ENCODE measurements around the gene TRA2B. TPM values are rescaled to one million over a fixed set of nuclear protein-coding genes. Genes with fewer than 3 reads are reported as not detected.

TRA2B gene
- total RNA-seq, 4 donors from 2014 or later, result 118 to 237 (median 126) TPM

- no peak for TF ChIP-seq CTCF (IDR thresholded peaks at IDR 0.05; ENCODE audit: low read depth)
Observed at GRCh38 chr3:185950728-185951127, 12.9 kb upstream of the TRA2B start.

- no peak for TF ChIP-seq CTCF (IDR thresholded peaks at IDR 0.05; ENCODE audit: low read depth)
Observed at GRCh38 chr3:185949515-185949914, 11.7 kb upstream of the TRA2B start.

- no peak for TF ChIP-seq CTCF (IDR thresholded peaks at IDR 0.05; ENCODE audit: low read depth)
Observed at GRCh38 chr3:185948292-185948691, 10.5 kb upstream of the TRA2B start.

DNA sequence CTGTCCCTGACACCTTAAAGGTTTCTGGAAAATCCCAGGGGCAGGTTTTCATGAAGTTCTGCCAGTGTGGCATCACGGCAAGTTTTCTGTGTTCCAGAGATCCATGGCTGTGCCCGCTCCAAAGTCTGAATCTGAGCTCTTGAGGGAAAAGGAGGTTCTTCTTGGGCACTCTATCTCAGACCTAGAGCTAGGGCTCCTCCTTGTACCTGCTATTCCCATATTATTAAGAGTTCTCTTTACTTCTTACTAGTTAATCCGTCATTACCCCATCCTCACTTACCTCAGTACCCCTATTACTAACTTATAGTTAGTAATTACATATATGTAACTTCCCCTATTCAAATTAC, 5.9 kb upstream of the TRA2B start:
- TF ChIP-seq CTCF (IDR thresholded peaks at IDR 0.05; ENCODE audit: low read depth), result no peak

- TF ChIP-seq CTCF (IDR thresholded peaks at IDR 0.05; ENCODE audit: low read depth), result no peak
Observed at GRCh38 chr3:185942907-185943759, 5.3 kb upstream of the TRA2B start.

DNA sequence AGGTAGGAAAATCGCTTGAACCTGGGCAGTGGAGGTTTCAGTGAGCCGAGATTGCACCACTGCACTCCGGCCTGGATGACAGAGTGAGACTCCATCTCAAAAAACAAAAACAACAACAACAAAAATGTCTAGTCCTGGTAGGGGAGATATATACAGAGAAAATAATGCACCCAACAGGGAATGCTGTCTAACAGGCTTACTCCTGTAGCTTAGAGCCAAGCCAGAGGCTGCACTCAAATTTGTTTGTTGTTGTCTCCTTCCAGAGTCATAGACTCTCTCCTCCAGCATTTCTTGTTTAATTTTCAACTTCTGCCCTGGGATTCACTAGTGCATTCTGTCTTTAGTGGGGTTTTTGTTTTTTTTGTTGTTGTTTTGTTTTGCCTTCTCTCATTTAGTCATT, 4.6 kb upstream of the TRA2B start:
- no peak for TF ChIP-seq CTCF (IDR thresholded peaks at IDR 0.05; ENCODE audit: low read depth)

GRCh38 chr3:185940951-185941350, 3.1 kb upstream of the TRA2B start:
- no peak for TF ChIP-seq CTCF (IDR thresholded peaks at IDR 0.05; ENCODE audit: low read depth)
